Glomerular visceral epithelial cell (primary cell): ENCODE measurements around the gene METAP2.
A peak's percentile ranks its signal among the peaks of the same experiment; 100 is the strongest.
"Not testable (repeated sequence)": the region's sequence is repeated elsewhere in the genome, so short reads cannot be mapped to it uniquely, and the experiment has no call there.

Experiments
- DNase-seq: peaks from one replicate; pipeline ENCODE4 v3.0.0-alpha.2; 2016; ENCODE audit errors: extremely low spot score

METAP2 gene

DNA sequence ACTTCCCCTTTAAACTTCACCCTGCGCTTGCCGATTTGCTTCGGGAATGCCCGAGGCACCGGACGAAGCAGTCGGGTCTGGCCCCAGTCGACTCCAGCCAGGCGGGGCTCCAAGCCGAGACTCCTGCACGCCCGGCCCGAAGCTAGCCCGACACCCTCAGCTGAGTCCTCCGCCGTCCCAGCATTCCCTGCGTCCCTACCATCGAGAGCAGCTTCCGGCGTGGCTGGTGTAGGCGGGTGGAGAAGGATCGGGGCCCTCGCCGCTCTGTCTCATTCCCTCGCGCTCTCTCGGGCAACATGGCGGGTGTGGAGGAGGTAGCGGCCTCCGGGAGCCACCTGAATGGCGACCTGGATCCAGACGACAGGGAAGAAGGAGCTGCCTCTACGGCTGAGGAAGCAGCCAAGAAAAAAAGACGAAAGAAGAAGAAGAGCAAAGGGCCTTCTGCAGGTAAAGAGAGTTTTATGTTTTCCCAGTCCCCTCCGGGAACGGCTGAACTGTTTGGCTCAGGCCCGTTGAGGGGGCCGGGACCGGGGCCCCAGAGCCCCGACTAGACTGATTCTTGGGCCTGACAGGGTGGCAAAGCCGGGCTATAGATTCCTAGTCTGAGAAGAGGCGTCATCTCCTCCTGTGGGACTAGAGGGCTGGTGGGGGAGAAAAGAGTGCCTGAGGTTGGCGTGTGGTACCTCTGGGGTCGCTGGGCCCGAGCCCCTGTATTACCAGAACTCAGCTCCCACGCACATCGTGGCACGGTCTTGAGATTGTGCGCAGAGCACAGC lies at the start of gene METAP2:
METAP2 (plus strand) TSS at position 269 of the 776 bp plus-strand sequence; CDS start at position 297, 28 bp downstream.
- peak; percentile 96 for DNase-seq

DNA sequence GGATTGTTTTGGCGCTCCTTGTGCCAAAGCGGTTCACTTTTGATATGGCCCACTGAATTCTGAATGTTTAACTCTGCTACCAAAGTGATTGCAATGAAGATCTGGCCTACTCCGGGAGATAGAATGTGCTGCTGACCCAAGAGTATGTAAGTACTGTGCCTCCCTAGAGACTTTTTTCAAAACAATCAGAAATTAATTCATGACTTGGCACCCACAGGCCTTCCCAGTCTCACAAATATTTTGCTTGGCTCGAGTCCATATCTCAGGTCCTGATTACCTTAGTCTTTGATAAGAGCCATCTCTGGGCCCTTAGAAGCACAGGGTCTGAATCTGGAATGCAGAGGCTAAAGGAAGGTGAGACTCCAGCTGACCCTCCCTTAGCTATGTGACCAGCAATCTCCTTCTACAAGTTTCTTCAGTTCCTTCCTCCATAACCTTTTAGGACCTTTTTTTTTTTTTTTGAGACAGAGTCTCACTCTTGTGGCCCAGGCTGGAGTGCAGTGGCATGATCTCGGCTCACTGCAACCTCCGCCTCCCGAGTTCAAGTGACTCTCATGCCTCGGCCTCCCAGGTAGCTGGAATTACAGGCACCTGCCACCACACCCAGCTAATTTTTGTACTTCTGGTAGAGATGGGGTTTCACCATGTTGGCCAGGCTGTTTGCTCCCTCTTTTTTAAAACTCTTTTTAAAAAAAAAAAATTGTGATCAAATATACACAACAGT lies 49.5 kb upstream of the METAP2 start:
- DNase-seq: no peak

DNA sequence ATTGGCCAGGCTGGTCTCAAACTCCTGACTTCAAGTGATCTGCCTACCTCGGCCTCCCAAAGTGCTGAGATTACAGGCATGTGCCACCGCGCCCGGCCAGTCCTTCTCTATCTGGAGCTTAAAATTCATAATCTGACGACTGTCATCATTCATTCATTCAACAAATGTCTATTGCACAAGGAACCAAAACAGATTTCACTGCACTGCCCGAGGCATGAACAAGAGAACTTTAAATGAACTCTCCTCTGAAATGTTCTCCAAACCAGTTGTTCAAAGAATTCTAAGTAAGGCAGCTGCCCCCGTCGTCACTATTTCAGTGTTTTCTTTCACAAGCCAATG lies 44.8 kb upstream of the METAP2 start:
- no peak for DNase-seq

DNA sequence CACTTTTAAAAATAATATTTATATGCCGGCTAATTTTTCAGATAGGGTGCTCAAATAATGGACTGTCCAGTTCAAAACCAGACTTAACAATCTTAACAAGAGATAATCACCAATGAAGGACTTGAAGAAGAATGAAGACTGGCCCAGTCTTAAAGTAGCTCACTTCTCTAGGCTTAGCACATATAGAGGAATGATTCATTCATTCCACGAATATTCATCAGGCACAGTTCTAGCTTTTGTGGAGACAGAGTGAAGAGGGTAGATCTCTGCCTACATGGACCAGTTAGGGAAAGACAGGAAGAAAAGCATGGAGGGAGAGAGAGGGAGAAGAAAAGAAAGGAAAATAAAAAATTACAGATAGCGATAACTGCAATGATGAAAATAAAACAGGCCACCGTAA lies 42.8 kb upstream of the METAP2 start:
- DNase-seq: no peak

DNA sequence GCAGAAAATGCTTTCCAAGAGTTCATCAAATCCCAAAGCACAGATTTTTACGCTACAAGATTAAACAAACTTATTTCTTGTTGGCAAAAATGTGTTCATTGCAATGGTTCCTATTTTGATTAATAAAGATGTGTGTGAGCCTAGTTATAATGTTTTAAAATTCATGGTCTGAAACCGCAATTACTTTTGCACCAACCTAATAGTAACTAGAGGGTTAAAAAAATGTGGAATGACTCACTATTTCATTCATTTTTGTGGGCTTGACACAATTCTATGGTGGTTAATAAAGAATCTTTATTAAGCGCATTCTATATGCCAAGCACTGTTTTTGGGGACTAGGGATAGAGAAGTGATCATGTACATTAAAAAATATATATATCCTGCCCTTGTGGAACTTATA lies 38.6 kb upstream of the METAP2 start:
- DNase-seq: no peak

DNA sequence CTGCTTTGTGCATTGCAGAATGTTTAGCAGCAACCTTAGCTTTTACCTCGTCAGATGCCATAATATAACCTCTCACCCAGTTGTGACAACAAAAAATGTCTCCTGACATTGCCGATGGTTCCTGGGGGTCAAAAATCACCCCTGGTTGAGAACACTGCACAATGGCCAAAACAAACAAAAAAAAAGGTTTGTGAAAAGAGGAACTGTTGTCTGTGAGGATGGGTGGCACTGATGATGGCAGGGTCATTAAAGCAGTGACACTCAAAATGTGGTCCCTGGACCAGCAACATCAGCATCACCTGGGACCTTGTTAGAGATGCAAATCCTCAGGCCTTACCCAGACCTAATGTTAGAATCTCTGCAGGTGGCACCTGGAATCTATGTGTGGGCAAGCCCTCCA lies 36.4 kb upstream of the METAP2 start:
- DNase-seq: no peak

DNA sequence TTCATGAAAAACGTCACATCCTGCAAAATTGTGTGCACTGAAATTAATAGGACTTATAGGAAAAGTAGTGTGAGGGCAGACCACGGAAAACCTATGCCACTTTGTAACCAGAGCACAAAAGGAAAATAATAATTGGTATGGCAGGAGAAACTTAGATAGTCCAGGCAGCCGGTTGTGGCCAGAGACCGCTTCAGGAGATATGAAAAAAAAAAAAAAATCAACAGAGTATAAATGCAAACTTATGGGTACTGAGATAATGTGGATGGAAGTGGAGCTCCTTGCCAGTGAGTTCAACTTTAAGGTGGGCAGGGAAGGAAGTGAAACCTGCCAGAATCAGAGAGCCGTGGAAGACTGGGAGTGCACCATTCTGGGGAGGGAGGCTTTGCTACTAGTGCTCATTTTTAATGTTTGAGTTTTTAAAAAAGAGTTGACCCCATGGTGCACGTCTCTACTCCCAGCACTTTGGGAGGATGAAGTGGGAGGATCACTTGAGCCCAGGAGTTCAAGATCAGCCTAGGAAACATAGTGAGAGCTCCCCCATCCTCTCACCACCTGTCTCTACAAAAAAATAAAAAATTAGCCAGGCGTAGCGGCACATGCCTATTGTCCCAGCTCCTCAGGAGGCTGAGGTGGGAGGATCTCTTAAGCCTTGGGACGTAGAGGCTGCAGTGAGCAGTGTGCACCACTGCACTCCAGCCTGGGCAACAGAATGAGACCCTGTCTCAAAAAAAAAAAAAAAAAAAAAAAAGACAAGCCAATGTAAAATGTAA lies 34.3 kb upstream of the METAP2 start:
- DNase-seq: no peak

DNA sequence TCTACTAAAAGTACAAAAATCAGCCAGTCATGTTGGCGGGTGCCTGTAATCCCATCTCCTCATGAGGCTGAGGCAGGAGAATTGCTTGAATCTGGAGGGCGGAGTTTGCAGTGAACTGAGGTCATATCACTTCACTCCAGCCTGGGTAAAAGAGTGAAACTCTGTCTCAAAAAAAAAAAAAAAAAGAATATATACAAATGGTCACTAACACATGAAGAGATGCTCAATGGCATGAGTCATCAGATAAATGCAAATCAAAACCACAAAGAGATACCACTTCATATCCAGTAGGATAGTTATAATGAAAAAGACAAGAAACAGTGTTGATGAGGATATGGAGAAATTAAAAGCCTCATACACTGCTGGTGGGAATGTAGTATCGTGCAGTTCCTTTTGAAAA lies 33.6 kb upstream of the METAP2 start:
- peak; percentile 26 for DNase-seq

DNA sequence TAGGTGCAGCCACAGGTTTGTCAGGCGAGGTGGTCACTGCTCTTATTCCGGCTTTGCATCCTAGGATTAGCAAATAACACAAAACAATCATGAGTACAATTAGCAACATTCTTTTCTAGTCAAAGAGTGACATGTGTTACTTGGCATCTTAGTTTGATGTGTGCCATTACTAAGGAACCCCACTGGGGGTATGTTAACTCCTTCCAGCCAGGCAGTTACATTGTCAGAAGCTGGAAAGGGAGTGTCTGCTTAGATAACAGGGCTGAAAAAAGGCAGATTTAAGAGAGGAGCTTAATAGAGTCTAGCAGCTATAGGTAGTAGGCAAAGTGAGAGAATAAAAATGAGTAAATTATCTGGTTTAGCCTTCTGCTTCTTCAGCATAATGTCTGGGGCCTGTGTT lies 30.5 kb upstream of the METAP2 start:
- no peak for DNase-seq

DNA sequence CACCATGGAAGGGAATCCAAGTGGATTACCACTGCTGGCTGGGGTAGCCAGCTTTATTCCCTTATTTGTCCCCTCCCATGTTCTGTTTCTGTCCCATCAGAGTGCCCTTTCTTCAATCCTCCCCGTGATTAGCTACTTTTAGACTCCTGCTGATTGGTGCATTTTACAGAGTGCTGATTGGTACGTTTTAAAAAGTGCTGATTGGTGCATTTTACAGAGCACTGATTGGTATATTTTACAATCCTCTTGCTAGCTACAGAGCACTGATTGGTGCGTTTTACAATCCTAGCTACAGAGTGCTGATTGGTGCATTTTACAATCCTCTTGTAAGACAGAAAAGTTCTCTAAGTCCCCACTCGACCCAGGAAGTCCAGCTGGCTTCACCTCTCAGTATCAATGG lies 28.9 kb upstream of the METAP2 start:
- DNase-seq: not testable (repeated sequence)

DNA sequence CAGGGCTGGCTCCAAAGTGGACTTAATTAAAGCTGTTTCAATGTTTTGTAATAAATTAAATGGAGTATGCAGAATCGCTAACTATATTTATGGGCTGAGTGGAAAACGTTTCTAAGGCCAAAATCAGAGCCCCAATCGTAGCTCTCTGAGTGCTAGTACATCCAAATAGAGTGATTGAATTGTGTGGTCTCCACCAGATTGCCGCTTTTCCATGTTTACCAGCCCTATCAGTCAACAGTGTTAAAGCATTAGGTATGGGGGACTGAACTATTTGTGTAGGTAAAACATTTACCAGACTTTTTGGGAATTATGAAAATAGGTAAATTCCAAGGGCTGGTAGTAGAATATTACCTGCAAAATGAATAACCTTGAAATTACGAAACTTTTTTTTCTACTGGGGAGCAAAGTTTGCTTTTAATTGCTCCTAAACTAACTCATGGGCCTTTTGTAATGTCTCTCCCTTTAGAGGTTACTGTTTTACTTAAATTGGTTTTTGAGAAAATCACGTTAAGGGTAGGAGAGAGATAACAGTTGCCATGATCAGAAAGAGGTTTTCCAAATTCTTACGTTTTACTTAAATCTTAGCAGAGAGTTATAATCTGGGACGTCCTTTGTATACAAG lies 28.0 kb upstream of the METAP2 start:
- DNase-seq: no peak

DNA sequence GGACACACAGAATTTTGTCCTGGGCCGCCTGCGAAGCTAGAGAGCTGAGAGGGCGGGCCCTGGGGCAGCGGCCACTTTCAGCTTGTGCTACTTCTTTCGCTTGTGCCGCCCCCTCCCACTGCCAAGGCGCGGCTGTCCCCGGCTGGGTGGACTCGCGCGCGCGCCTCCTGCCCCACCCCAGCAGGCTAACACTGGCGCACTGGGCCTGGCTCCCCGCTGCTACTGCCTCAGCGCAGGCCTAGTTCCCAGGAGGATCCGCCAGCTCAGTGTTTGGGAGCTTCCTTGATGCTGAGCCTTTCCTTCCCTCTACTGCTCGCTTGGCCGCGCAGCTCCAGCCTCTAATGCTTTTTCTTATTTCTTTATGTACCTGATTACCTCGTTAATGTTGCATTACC lies 27.4 kb upstream of the METAP2 start:
- no peak for DNase-seq

DNA sequence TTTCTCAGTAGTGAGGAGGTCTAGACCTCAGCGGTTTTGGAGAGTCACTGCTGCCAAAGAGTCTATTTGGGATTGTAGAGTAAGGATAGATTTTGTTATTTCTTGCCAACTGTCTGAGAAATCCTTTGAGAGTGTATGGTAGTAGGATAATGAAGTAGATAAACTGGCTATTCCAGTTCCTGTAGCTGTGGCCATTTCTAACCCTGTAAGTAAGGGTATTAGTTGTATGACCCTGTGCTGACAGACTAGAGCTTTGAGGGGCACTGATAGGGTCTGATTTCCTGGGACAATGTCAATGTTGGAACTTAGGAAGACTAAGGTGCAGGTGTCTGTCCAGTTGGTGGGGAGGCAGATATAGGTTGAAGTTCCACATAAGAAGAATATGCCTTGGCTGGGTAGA lies 24.3 kb upstream of the METAP2 start:
- not testable (repeated sequence) for DNase-seq

DNA sequence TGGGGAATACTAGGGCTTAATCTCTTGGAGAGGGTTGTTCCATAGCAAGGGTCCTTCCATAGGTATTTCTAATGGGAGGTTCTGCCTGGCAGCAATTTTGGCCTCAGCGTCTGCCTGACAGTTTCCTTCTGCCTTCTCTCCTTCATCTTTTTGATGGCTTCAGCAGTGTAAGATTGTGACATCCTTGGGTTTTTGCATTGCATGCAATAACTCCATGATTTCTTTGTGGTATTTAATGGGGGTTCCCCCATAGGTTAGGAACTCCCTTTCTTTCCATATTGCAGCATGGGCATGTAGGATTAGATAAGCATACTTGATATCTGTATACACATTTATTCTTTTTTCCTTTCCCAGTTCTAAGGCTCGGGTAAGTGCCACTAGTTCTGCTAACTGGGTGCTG lies 21.5 kb upstream of the METAP2 start:
- DNase-seq: not testable (repeated sequence)

DNA sequence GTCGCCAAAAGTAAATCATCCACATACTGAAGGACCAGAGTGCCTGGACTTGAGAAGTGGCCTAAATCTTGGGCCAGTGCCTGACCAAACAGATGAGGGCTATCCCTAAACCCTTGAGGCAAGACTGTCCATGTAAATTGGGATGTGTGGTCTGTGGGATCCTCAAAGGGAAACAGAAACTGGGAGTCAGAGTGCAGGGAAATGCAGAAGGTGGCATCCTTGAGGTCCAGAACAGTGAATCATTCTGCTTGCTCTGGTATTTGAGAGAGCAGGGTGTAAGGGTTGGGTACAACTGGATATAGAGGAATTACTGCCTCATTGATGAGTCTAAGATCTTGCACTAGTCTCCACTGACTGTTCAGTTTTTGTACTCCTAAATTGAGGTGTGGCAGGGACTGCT lies 20.1 kb upstream of the METAP2 start:
- peak; percentile 26 for DNase-seq

DNA sequence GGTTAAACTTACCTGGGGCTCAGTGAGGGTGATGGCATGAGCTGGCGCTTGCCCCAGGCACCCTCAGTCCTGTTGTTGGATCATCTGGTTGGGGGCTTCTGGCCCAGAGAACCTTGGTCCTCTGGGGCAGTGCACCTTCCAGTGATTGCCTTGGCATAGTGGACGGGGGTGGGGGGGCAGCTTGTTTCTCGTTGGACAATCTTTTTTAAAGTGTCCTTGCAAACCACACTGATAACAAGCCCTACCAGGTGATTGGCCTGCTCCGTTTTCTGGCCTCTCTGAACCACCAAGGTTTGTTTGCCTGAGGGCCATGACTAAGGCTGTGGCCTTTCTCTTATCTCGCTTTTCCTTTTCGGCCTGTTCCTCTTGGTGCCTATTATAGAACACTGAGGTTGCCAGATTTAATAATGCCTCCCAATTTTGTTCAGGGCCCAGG lies 19.2 kb upstream of the METAP2 start:
- DNase-seq: not testable (repeated sequence)

DNA sequence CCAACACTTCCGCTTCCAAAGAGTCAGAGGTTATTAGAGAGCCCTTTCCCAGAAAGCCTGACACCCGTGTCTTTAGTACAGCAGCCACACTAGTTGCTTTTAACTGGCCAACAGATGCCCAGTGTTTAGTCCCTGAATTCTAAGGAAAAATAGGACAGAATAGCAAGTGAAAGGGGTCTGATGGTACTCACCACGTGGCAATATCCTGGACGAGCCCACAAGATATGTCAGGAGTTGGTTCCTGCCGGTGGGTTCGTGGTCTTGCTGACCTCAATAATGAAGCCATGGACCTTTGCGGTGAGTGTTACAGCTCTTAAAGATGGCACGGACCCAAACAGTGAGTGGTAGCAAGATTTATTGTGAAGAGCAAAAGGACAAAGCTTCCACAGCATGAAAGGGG lies 16.3 kb upstream of the METAP2 start:
- not testable (repeated sequence) for DNase-seq

DNA sequence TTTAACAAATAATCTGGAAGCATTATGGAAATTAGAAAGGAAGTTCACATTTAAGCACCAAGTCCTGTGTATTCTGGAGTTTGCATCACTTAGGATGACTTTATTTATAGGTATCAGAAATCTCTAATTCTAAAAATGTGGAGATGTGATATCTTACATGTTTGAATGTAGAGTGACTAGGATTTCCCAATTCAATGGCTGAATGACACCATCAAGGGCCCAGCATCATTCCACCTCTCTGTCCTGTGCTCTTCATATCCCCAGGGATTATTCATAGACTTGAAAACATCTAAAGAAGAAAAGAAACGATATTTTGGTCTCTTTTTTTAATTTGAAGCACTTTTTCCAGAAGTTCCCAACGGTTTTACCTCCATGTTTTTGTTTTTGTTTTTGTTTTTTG lies 15.2 kb upstream of the METAP2 start:
- no peak for DNase-seq

DNA sequence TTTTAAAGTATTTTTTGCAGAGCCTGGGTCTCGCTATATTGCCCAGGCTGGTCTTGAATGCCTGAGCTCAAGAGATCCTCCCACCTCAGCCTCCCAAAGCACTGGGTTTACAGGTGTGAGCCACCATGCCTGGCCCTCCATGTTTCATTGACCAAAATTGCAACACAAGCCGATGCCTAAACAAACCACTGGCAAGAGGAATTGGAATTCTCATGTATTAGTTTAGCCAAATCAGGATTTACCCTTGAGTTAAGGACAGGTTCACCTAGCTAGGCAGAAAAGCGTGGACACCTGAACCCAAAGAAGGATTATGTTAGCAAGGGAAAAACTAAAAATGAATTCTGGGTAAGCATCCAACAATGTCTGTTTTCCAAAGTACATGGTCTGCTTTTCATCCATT lies 14.6 kb upstream of the METAP2 start:
- no peak for DNase-seq

DNA sequence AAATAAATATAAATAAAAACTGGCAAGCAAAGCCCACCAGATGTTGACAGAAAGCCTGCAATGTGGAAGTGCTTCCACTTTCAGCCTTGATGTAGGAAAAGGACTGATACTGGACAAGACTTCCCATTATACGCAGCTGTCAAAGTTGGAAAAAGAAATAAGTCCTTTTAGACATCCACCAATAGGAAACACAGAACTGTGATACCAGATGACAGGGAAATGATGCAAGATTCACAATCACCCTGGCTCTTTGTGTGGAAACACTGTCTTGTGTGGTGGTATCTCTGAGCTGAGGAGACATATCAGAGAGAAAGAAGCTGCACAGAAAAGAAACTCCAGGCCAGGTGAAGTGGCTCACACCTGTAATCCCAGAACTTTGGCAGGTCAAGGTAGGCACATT lies 13.8 kb upstream of the METAP2 start:
- no peak for DNase-seq

DNA sequence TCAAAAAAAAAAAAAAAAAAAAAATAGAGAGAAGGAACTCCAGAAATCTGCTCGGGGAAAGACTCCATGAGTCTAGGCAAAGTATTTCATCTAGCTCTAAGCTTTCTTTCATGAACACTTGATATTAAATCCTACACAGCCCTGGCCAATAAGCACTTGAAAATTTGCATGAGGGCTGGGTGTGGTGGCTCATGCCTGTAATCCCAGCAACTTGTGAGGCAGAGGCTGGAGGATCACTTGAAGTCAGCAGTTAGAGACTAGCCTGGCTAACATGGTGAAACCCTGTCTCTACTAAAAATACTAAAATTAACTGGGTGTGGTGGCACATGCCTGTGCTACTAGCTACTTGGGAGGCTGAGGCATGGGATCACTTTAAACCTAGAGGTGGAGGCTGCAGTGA lies 13.1 kb upstream of the METAP2 start:
- no peak for DNase-seq

DNA sequence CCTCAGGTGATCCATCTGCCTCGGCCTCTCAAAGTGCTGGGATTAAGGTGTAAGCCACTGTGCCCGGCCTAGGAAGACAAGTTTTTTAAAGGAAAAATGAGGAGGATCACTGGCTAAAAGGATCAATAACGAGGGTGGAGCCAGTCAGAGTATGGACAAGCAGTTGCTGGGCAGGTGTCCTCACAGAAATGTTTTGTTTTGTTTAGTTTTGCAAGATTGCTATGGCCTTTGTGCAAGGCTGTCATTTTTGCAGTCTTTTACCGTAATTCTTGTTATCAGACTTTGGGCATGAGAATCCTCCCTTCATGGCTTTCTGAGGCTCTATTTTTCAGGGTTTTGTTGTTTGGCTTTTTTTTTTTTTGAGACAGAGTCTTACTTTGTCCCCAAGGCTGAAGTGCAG lies 11.9 kb upstream of the METAP2 start:
- no peak for DNase-seq
